HuH-7.5 (cell line): ENCODE data around the gene MRPL22.
"Not testable (repeated sequence)": the region's sequence is repeated elsewhere in the genome, so short reads cannot be mapped to it uniquely, and the experiment has no call there.

Experiments
- DNase-seq: peaks from one replicate; pipeline ENCODE4 v3.0.0; 2011; ENCODE audit warnings: low spot score

MRPL22 gene

DNA sequence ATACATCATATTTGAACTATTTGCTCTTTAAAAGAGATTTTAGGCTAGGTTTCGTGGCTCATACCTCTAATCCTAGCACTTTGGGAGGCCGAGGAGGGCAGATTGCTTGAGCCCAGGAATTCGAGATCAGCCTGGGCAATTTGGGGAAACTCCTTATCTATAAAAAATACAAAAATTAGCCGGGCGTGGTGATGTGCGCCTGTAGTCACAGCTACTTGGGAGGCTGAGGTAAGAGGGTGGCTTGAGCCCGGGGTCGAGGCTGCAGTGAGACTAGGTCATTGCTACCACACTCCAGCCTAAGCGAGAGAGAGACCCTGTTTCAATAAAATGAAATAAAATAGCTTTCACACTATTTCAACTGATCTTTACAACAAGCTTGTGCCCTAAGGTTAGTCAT is 500 bp upstream of the MRPL22 start:
- DNase-seq, result no peak

DNA sequence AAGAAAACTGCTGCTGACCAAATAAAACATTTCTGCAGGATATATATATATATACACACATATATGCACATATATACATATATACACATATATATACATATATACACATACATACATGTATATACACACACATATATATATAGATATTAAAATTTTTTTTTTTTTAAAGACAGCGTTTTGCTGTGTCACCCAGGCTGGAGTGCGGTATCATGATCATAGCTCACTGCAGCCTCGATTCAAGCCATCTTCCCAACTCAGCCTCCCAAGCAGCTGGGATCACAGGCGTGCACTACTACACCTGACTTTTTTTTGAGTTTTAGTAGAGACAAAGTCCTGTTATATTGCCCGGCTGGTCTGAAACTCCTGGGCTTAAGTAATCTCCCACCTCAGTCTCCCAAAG is 2.7 kb downstream of the MRPL22 start:
- no peak for DNase-seq

DNA sequence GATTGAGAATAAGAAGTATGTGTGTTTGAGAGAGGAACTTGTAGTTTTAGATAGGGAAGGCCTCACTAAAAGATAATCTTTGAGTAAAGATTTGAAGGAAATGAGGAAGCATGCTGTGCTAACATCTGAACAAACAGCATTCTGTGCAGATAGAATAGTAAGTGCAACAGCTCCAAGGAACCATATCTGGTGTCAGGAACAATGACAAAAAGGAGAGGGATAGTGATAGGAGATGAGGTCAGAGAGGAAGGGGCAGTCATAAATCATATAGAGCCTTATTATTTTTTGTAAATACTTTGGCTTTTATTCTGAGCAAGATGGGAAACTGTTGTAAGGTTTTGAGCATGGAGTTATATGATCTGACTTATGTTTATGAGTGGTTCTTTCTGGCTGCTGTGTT is 3.8 kb downstream of the MRPL22 start:
- DNase-seq, result no peak

DNA sequence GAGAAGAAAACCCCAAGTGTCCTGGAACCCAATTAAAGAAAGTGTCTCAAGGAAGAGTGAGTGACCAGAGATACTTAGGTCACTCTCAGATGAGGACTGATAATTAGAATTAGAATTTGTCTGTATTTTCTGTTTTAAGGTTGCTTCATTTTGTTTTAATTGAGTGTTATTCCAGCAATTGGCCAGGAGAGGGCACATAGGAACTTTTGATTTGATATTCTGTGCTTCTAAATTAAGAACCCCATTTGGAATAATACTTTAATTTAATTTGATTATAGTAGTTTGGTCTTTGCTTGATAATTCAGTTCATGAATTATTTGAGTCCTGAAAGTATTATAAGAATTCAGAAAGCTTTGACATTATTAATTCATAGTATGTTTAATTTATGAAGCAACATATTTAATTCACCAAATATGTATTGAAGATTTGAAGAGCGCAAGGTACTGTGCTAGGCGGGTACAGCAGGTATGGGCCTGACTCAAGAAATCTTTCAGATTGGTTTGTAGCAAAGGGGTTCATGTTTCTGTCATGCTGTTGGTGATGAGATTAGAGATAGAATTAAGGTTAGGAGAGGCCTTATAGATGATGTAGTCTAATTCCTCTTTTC is 4.9 kb downstream of the MRPL22 start:
- DNase-seq, result no peak

DNA sequence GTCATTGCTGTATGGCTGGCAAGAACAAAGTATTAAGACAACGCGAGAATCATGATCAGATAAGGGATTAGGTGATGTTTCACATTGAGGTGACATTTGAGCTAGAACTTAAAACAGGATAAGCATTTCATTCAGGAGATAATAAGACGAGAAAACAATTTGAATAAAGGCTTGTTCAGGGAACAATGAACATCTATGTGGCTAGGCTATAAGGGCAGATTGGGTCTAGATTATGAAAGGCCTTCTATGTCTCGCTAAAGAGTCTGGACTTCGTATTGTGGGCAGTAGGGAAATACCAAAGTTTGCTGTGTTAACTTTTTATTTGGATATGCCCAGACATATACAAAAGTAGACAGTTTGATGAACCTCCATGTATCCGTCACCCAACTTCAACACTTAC is 6.9 kb downstream of the MRPL22 start:
- DNase-seq, result no peak

DNA sequence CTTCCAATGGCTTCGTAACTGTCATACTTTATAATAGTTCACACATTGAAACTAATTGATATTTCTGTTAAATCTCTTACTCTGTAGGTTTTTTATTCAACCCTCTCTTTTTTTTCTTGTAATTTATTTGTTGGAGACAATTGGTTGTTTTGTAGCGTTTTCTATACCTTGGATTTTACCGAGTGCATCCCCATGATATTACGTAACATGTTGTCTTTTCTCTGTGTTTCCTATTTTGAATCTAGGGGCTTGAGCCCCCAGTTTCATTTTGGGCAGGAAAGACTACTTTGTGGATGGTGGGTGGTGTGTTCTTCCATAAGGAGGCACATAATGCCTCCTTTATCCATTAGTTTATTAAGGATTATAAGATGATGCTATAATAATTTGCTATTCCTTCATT is 7.4 kb downstream of the MRPL22 start:
- no peak for DNase-seq

DNA sequence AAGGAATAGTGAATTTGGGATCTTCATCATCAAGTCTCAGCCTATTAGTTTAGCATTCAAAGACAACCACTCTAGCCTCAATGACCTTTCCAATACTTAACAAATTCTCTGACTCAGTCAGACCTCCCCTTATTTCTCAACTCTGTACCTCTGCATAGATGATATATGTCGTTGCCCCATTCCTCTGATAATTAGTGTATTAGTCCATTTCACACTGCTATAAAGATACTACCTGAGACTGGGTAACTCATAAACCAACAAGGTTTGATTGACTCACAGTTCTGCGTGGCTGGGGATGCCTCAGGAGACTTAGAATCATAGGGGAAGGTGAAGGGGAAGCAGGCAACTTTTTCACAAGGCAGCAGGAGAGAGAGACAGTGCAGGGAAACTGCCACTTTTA is 8.9 kb downstream of the MRPL22 start:
- DNase-seq, result no peak

DNA sequence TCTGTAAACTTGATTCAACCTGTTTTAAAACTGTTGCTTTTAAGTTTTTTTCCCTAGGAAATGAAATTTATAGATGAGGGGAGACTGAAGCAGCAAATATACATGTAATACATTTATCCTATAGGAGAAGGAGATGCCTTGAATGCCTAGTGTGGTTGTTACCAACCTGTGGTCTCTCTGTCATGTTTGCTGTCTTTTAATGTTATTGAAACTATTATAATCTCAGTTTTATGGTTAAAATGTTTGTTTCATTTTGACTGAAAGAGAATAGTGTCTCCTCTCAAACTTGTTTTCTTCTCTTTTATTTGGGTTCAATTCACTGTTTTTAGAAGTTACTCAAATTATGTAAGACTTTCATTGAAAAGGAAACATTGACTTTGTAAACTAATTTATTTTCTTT is 15.8 kb downstream of the MRPL22 start:
- DNase-seq, result no peak

DNA sequence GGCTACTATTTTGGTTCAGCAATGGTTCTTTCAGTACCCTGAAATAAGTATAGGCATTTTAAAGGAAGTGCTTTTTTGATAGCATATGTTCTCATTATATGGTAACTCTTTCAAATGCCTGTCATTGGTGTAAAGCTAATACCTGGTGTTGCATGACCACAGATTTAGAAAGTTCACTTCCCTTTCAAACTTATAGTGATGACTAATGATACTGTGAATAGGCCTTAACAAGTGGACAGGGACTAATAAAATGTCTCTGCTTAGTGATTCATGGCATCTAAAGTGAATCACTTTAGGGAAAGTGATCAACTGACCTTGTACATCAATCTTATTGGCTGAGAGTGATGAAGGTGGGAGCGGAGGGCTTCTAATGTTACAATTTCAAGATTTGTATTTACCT is 21.6 kb downstream of the MRPL22 start:
- no peak for DNase-seq

DNA sequence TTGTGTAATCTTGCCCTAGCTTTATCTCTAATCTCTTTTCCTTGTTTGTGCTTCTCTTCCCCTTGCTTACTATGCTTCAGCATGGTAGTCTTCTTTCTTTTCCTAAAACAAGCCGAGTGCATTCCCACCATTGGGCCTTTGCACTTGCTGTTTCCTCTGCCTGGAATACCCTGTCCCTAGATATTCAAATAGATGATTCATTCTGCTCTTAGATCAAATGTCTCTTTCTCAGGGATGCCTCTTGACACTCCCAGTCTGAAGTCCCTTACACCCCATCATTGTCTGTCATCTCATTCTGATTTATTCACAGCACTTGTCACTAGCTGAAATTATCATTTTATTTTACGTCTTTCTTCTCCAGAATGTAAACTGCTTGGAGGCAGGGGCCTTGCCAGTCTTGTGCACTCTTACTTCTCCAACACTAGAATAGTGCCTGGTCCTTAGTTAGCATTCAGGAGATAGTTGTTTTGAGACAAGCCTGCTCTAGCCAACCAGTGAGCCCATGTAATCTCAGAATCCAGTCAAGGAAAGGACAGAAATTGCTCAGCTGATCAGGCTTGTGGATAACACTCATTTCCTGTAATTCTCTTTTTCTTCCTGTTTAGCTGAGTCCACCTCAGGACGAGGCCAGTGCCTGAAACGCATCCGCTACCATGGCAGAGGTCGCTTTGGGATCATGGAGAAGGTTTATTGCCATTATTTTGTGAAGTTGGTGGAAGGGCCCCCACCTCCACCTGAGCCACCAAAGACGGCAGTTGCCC is 25.4 kb downstream of the MRPL22 start:
- DNase-seq, result no peak

DNA sequence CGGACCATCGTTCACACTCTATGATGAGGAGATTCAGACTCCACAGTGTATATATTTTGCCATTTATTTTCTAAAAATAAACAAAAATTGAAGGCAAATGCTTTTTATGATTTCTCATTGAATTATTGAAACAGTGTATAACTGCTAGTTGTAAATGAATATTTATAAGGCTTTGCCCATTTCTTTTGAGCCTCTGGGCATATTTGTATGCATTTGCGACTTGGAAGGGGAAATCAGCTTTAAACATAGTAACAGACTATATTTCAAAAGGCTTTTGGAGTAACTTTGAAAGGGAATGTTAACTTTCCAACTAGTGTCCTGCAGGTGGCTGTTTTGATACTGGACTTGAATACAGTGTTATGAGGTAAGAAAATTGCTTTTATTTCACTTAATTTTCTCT is 26.0 kb downstream of the MRPL22 start:
- DNase-seq, result no peak

DNA sequence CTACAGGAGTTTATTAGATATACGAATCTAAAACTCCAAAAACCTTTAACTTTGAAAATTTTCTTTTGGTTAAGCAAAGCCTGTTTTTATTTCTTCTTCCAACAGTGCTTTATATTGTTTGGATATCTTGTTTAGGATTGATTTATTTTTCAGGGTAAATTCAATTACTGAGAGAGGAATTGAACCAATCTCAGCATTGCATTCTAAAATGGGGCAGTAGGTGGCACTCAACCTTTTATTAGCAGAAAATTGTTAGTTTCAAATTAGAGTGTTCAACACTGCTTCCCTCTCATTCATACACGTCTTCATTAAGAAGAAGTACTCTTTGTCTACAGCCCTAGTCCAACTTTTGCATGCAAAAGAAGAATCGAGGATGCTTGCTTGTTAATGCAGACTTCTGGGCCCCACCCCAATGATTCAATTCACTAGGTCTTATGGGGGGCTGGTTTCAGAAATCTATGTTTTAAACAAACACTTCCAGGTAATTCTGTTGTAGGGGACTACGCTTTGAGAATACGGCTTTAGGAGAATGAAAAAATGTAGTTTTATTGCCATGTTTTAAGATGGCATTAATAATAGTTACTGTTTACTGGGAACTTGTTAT is 26.6 kb downstream of the MRPL22 start:
- no peak for DNase-seq

DNA sequence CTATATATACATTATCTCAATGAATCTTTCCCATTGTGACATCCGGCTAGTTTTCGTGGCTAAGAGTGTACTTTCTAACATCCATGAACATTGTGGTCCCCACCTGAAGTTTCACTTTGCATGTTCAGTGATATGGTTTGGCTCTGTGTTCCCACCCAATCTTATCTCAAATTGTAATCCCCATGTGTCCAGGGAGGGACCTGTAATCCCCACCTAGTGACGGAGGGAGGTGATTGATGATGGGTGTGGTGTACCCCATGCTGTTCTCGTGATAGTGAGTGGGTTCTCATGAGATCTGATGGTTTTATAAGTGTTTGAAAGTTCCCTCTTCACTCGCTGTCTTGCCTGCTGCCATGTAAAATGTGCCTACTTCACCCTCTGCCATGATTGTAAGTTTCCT is 28.1 kb downstream of the MRPL22 start:
- no peak for DNase-seq

DNA sequence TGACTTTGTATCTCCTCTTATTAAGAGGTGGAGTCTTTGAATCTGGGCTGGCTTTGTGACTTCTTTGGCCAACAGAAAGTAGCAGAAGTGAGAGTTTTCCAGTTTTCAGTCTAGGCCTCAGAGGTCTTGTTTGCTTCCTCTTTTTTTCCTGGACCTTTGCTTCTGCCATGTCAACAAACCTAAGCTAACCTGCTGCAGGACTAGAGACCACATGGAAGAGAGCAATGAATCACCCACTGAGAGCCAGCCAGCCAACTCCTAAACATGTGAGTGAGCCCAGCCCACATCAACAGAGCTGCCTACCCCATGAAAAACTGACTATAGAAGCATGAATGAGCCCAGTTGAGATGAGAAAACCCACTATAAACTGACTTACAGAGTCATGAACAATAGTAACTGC is 29.9 kb downstream of the MRPL22 start:
- DNase-seq, result no peak

DNA sequence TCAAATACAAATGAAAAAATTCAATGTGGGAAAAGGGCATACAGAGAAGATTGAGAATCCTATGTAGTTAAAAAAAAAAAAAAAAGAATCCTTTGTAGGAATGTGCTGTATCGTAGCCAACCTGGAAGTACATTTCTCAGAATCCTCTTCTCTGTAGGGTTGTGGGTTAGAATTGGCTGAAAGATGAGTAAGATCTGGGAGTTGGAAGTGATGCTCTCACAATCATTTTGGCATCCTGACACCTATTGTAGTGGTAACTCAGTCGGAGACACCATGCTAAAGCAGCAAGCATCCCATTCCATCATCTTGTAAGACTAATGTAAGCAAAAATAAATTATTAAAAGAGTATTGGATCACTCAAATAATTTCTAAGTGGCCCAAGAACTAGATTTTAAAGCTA is 30.6 kb downstream of the MRPL22 start:
- DNase-seq, result no peak

DNA sequence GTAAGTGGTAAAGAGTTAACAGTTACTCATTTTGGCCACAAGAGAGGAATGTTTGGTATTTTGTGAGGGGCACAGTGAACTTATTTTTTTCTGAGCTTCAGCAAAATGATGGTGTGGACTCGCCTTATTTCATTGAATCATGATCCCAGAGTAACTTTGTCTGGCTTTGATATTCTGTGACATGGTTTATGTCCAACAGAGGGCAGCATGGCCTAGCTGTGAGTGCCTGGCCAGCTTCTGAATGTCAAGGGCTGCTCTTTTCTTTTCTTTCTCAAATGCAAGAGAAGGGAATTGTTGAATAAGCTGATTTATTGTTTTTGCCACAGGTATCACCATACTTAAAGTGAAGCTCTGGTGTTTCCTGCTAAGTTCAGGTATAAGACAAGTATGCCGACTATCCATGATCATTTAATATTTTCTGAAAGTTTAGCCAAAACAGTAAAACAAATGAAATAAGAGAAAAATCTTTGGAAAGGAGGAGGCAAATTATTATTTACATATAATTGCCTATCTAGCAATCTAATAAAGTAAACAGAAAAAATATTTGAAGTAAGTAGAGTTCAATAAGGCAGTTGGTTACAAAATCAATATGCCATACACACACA is 31.7 kb downstream of the MRPL22 start:
- DNase-seq, result peak; percentile 23

DNA sequence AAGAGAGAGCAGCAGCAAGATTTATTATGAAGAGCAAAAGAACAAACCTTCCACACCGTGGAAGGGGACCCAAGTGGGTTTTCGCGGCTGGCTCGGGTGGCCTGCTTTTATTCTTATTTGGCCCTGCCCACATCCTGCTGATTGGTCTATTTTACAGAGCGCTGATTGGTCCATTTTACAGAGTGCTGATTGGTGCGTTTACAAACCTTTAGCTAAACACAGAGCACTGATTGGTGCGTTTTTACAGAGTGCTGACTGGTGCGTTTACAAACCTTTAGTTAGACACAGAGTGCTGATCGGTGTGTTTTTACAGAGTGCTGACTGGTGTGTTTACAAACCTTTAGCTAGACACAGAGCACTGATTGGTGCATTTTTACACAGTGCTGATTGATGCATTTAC is 35.2 kb downstream of the MRPL22 start:
- DNase-seq, result not testable (repeated sequence)

DNA sequence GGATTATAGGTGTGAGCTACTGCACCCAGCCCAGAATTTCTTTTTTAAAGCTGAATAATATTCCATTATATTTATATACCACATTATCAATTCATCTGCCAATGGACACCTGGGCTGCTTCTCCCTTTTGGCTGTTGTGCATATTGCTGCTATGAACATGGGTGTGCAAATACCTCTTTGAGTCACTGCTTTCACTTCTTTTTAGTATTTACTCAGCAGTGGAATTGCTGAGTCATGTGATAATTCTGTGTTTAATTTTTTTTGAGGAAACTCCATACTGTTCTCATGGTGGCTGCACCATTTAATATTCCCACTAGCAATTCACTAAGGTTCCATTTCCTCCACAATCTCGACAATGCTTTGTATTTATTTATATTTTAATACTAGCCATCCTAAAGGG is 36.5 kb downstream of the MRPL22 start:
- no peak for DNase-seq

DNA sequence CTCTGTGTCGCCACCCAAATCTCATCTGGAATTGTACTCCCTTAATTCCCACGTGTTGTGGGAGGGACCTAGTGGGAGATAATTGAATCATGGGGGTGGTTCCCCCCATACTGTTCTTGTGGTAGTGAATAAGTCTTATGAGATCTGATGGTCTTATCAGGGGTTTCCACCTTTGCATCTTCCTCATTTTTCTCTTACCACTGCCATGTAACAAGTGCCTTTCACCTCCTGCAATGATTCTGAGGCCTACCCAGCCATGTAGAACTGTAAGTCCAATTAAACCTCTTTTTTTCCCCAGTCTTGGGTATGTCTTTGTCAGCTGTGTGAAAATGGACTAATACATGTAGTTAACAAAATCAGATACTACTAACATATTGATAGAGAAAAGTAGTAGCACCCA is 37.4 kb downstream of the MRPL22 start:
- DNase-seq, result not testable (repeated sequence)

DNA sequence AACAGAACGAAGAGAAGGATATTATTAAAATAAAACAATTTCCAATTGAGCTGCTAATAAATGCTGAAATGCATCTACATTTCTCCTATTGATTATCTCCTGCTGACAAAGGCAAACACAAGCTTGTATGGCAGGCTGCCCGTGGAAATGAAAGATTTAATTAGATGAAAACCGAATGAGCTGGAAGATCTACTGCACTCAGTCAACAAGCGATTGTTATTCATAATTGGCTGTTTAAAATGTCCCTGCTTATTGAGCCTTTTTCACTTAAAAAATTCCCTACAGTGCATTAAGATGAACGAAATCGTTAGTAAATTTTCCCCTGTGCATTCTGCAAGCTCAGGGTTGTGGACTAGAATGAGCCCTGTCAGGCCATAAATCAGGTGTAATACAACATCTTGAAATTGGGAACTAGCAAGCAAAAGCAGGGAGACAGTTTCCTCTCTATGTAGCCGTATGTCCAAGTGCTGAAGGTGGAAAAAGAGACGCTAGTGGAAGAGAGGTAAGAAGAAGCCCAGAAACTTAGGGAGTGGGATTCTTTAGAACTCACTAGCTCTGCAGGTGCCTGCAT is 44.2 kb downstream of the MRPL22 start:
- DNase-seq, result no peak

DNA sequence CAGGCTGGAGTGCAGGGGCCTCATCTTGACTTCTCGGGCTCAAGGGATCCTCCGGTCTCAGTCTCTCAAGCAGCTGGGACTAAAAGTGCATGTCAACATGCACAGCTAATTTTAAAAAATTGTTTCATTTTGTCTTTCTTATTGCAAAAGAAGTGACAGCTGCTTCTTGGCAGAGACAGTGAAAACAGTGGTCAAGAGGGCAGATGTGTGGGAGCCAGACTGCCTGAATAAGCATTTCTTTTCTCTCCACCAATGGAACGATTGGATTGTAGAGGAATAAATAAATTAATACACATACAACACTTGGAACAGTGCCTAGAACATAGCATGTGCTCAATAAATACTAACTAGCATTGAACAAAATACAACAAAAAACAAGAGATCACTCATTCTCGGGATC is 45.3 kb downstream of the MRPL22 start:
- DNase-seq, result no peak

DNA sequence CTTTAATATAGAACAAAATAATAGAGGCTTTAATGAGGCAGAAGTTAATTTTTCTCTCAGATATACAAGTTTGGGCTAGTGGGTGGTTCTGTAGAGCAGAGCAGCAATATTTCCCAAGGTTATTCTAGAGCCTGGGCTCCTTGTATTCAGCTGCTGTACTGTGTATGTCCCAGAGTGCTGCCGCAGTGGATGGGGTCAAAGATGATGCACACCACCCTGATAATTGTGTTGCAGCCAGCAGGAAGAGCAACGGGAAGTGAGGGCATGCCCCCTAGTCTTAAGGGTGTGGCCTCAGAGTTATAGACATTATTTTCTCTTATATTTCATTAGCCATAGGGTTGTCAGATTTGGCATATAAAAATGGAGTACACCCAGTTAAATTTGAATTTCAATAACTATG is 48.8 kb downstream of the MRPL22 start:
- no peak for DNase-seq

DNA sequence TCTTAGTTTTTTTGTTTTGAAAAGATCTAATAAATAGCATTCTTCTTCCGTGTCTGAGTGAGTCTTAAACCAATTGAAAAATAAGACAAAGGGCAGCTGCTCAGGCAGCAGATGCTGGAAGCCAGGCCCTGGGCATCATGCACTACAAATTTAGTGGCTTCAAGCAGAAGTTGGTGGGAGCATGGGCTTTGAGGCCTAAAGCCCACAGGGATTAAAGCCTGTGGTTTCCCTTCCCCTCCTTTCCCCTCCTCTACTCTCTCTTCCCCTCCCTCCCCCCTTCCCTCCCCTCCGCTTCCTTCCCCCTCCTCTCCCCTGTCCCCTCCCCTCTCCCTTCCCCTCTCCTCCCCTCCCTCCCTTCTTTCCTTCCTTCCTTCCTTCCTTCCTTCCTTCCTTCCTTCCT is 52.6 kb downstream of the MRPL22 start:
- DNase-seq, result no peak
